GM12874 (cell line): Measurements from ENCODE around the gene PITPNC1.

ENCODE experiments used
- CTCF ChIP-seq: IDR thresholded peaks from 2 replicates; pipeline ENCODE4 v1.5.1; 2011; ENCODE audit warnings: low read depth, mild to moderate bottlenecking, control low read depth, low read length, moderate library complexity; ENCODE audit not compliant: insufficient read depth

PITPNC1 gene

DNA sequence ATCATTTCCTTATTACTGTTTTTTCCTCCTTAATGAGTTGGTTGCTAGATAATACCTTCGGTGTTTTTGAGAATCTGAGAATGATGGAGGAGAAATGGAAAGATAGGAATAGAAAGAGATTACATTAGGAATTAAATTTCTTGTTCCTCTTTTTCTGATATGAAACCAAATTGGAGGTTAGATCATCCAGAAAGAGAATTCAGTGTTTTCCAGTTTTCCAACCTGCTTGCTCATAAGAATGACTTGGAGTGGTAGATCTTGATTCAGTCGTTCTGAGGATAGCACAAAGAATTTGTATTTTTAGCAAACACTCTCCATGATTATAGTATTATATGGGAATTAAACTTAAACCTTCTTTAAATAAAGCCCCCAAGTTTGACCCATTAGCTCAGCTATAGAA, 35.9 kb downstream of the PITPNC1 start:
- TF ChIP-seq CTCF, result no peak

- TF ChIP-seq CTCF, result no peak
These were observed 36.3 kb downstream of the PITPNC1 start for GRCh38 chr17:67413388-67413787.

GRCh38 chr17:67414130-67414529, 37.0 kb downstream of the PITPNC1 start:
- no peak for TF ChIP-seq CTCF

- TF ChIP-seq CTCF, result no peak
These were observed 37.5 kb downstream of the PITPNC1 start for GRCh38 chr17:67414559-67414958.

DNA sequence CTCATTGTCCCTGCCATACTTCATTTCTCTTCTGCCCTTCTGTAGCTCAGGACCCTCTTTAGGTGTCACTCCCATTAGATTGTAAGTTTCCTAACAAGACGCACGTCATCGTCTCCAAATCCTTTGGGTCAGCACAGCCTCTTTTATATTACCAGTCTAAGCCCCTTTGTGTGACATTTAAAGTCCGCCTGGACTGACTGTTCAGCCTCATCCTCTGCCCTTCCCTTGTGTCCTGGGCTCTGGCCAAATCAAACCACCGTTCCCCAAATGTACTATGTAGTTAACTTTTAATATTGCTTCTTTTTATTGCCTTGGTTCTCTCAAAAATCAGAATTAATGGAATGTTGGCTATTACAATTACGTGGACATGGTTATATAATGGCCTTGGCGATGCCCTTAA, 38.2 kb downstream of the PITPNC1 start:
- TF ChIP-seq CTCF, result no peak

GRCh38 chr17:67417507-67417906, 40.4 kb downstream of the PITPNC1 start:
- TF ChIP-seq CTCF, result no peak

- no peak for TF ChIP-seq CTCF
These were observed 43.9 kb downstream of the PITPNC1 start for GRCh38 chr17:67420994-67421393.

DNA sequence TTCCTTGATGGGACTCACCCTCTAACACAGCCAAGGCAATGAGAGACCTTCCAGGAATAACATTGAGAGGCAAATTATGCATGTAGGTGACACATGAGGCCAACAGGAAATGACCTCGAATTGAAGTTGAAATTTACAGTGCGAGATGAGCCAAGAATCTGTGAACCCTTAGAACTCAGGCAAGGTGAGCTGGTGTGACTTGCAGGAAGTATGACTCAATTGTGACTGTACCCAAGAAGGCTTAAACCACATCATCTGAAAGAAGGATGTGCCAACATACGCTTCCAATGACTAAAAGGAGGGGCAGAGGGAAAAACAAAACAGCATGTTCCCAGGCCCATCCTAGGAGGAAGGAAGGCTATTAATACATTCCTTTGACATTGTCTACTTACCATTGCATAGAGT, 44.8 kb downstream of the PITPNC1 start:
- TF ChIP-seq CTCF, result no peak
